PFSK-1 (cell line): ENCODE data around the gene SH3GL1.

ENCODE experiments used
- FOXP2 ChIP-seq: optimal IDR thresholded peaks from 2 replicates; pipeline ENCODE3; 2011; ENCODE audit warnings: borderline replicate concordance, control low read depth, inconsistent platforms; ENCODE audit not compliant: insufficient read depth; ENCODE audit errors: extremely low read length, extremely low read depth
- POLR2AphosphoS5 ChIP-seq: IDR thresholded peaks from 2 replicates; pipeline ENCODE4 v1.6.1; 2012; ENCODE audit warnings: low read depth, mild to moderate bottlenecking, control low read depth, low read length, moderate library complexity
- REST ChIP-seq, 2 experiments: IDR thresholded peaks; 2 replicates each; pipeline versions ENCODE4 v1.6.1 to v1.8.0; 2011 to 2012; ENCODE audit warnings: low read depth in 2 of 2, low read length in 2 of 2, control low read depth in 1 of 2, inconsistent platforms in 1 of 2, mild to moderate bottlenecking in 1 of 2, moderate library complexity in 1 of 2; ENCODE audit not compliant: insufficient read depth in 1 of 2
- SIN3A ChIP-seq: IDR thresholded peaks from 2 replicates; pipeline ENCODE4 v1.6.1; 2012; ENCODE audit warnings: mild to moderate bottlenecking, low read length, moderate library complexity, borderline replicate concordance; ENCODE audit not compliant: insufficient read depth
- TAF1 ChIP-seq: IDR thresholded peaks from 2 replicates; pipeline ENCODE4 v1.6.1; 2012; ENCODE audit warnings: low read length, control low read depth, borderline replicate concordance; ENCODE audit not compliant: insufficient read depth

Gene SH3GL1

GRCh38 chr19:4359627-4360000, 40.7 kb downstream of the SH3GL1 start:
- TF ChIP-seq FOXP2 (no peak), REST (IDR thresholded peaks at IDR 0.05; ENCODE audit: insufficient read depth in 1 of 2, low read depth in 2 of 2, low read length in 2 of 2) (no peak)

- TF ChIP-seq SIN3A (no peak), REST (IDR thresholded peaks at IDR 0.05; ENCODE audit: insufficient read depth in 1 of 2, low read depth in 2 of 2, low read length in 2 of 2) (no peak), TAF1 (no peak)
These were observed 41.4 kb downstream of the SH3GL1 start for GRCh38 chr19:4358709-4359626.

GRCh38 chr19:4357921-4358326, 42.4 kb downstream of the SH3GL1 start:
- TF ChIP-seq SIN3A (no peak), FOXP2 (no peak), REST (IDR thresholded peaks at IDR 0.05; ENCODE audit: insufficient read depth in 1 of 2, low read depth in 2 of 2, low read length in 2 of 2) (no peak), POLR2AphosphoS5 (no peak), TAF1 (no peak)

- no peak for TF ChIP-seq SIN3A
- no peak for TF ChIP-seq POLR2AphosphoS5
- no peak for TF ChIP-seq TAF1
- no peak for TF ChIP-seq REST (IDR thresholded peaks at IDR 0.05; ENCODE audit: insufficient read depth in 1 of 2, low read depth in 2 of 2, low read length in 2 of 2)
- no peak for TF ChIP-seq FOXP2
These were observed 43.1 kb downstream of the SH3GL1 start for GRCh38 chr19:4357095-4357797.
